Hematopoietic multipotent progenitor cell treated with erythropoietin and hydrocortisone succinate and interleukin-3 and kit ligand, for 15 days (in vitro differentiated cells): ENCODE data around the gene DIP2C.
"Not testable (repeated sequence)": the region's sequence is repeated elsewhere in the genome, so short reads cannot be mapped to it uniquely, and the experiment has no call there.

Experiments used
- DNase-seq: peaks from one replicate; pipeline ENCODE4 v3.0.0-alpha.2; 2015; ENCODE audit warnings: low spot score

Gene DIP2C

DNA sequence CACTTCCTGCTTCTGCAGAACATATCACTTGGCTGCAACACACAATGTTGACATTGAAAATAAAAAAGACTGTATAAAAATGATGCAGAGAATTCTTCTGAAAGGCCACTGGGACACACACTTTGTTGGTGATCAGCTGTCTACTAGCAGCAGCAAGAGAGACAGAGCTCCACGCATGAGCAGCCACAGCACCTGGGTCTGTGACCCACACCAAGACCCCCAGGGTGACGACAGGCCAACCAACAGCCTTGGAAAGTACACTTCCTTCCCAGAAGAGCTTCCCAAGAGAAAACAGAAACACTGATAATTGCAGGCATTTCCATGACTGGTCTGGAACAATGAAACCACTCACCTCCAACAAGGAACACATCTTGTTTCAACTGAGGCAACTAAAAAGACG is 239.0 kb downstream of the DIP2C start:
- DNase-seq: no peak

DNA sequence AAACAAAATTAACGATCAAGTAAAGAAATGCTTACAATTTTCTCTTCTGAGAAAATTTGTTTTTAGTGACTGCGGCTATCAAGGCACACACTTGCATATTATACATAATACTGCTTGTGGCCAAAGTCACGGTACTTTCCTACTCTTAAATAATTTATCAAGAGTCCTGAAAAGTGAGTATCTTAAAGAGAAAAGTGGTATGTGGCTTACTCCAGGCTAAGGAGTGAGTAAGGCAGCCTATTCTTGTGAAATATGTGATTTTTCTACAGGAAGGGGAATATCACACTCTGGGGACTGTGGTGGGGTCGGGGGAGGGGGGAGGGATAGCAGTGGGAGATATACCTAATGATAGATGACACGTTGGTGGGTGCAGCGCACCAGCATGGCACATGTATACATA is 240.1 kb downstream of the DIP2C start:
- not testable (repeated sequence) for DNase-seq

DNA sequence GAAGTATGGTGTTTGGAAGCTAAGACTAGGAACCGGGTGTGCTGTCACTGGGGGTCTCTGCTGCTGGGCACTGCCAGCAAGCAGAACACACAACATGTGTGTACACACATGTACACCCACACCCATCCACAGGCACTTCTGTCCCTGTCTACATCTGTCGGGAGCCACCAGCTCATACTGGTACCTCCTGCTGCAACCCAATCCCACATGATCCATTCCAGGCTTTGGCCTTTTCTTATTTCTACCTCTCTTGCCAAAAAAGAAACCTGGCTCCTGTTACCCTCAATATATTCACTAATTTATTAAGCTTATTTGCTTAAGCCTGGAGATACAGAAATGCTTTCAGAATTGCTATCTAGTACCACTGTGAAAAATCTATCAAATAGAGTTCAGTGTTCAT is 246.0 kb downstream of the DIP2C start:
- DNase-seq: no peak

DNA sequence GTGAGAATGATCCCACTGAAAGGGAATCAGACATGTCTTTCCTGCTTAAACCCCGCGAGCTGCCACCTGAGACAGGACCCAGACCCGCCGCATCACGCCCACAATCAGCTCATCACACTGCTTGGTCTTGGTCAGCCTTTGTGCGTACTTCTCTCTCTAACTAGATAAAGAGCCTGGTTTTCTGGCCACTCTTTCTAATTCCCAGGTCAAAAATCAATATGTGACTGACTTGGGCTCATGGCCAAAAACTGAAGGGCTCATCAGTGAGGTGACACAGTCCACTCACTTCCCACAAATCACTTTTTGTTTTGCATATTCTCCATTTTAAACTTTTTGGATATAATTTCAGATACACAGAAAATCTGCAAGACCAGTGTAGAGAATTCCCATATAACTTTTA is 247.3 kb downstream of the DIP2C start:
- DNase-seq: no peak

GRCh38 chr10:441659-442058 is 247.8 kb downstream of the DIP2C start:
- DNase-seq: no peak

- no peak for DNase-seq
These were observed 249.3 kb downstream of the DIP2C start for GRCh38 chr10:440127-440526.

- DNase-seq: no peak
These were observed 251.6 kb downstream of the DIP2C start for GRCh38 chr10:437698-438490.

DNA sequence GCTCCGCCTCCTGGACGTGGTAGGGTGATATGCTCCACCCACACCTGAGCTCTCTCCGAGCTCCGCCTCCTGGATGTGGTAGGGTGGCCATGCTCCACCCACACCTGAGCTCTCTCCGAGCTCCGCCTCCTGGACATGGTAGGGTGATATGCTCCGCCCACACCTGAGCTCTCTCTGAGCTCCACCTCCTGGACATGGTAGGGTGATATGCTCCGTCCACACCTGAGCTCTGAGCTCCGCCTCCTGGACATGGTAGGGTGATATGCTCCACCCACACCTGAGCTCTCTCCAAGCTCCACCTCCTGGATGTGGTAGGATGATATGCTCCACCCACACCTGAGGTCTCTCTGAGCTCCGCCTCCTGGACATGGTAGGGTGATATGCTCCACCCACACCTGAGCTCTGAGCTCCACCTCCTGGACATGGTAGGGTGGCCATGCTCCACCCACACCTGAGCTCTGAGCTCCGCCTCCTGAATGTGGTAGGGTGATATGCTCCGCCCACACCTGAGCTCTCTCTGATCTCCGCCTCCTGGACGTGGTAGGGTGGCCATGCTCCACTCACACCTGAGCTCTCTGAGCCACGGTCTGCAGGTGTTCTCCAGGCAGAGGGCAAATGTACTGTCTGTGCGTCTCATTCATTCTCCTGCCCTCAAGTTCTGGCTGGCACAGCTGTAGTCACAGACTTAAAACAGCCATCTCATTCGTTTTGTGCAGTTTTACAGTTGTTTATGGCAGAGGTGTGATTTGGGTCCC is 252.4 kb downstream of the DIP2C start:
- no peak for DNase-seq

GRCh38 chr10:436013-436697 is 253.3 kb downstream of the DIP2C start:
- no peak for DNase-seq

- DNase-seq: no peak
These were observed 254.1 kb downstream of the DIP2C start for GRCh38 chr10:435397-435796.

GRCh38 chr10:429696-430095 is 259.8 kb downstream of the DIP2C start:
- DNase-seq: no peak

- no peak for DNase-seq
These were observed 261.5 kb downstream of the DIP2C start for GRCh38 chr10:427761-428519.

- DNase-seq: not testable (repeated sequence)
These were observed 264.1 kb downstream of the DIP2C start for GRCh38 chr10:425365-425764.

DNA sequence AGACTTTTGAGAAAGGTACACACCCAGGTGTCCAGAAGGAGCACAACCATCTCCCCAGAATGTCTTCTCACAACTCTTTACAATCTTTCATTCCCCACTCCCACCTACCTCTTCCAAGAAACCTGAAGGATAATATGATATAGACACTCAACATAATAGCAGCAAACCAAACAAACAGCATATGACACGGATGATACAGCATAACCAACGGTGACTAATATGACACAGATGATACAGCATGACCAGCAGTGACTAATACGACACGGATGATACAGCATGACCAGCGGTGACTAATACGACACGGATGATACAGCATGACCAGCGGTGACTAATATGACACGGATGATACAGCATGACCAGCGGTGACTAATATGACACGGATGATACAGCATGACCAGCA is 264.7 kb downstream of the DIP2C start:
- not testable (repeated sequence) for DNase-seq

DNA sequence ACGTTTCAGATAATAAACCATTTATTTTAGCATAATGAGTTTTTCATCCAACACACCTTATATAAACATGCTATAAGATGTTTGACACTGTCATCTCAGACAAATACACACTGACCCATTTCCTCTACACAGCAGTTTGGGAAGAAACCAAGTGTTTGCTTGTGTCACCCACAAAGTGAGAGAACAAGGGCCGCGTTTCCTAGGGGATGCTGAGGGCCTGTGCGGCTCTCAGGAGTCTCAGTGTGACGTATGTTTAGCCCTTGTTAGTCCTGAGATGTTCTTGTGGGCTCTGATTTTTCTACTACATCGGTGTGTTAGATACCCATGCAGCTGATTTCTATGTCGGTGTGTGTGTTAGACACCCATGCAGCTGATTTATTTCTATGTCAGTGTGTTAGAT is 266.3 kb downstream of the DIP2C start:
- no peak for DNase-seq

DNA sequence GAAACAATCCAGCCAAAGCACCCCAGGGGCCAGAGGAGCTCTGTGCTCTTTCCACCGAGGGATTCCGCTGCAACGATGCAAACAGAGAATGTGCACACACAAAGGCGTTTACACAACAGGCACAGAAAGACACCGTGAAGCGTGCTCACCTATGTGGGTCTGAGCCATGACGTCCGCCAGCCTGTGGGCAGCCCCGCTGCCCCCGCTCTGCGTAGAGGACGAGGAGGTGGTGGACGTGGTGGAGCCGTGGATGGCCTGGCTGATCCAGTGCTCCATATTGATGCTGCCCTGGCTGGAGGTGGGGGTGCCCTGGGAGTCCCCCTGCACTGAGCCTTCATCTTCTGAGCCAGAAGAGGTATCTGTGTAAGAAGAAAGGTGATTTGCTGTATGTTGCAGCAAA is 266.8 kb downstream of the DIP2C start:
- no peak for DNase-seq

DNA sequence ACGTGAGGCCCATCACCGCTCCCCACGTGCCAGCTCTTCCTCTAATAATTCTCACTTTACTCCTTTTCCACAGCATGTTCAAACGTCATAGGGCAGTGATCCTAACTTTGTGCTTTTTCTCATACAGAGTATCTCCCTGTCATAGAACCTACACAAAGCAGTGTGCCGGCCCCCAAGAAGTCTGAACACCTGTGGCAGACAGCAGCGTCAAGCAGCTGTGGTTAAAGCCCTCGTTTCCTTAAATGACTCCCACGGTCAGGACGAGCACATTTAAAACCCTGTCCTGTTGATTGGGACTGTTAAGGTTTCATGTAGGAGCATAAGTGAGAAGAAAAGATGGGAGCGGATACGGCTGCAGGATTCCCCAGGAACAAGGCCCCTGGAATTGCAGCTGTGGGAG is 267.2 kb downstream of the DIP2C start:
- no peak for DNase-seq

DNA sequence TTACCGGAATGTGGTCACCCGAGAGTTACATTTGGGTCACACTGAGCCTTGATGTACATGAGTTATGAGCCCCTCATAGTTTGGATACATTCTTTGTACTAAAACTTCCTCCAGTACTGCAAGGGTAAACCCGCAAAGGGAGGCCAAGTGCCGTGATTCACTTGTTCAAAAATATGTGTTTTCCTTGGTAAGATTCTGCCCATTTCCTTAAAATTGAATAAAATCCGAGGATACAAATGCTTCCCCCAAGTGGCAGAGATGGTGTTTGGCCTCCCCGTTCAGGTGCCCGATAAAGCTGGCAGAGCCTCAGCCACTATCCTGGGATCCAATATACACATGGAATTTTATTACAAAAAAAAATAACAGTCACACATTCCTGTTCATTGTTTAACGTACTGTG is 268.3 kb downstream of the DIP2C start:
- no peak for DNase-seq

- no peak for DNase-seq
These were observed 269.0 kb downstream of the DIP2C start for GRCh38 chr10:420154-421121.

GRCh38 chr10:418894-419293 is 270.6 kb downstream of the DIP2C start:
- DNase-seq: no peak

DNA sequence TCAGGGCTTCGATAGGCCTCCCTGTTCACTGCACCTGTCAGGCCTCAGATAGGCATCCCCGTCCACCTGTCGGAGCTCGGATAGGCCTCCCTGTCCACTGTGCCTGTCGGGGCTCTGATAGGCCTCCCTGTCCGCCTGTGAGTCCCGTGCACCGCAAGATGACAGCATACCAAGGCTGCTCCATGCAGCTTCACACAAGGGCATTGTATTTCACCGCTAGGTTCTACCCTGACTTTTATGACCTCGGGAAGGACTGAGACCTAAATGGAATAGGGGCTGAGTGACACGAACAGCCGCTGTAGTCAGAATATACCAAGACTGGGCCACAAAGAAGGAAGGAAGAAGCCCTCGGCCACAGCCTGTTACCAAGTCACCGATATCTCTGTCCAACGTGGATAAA is 271.2 kb downstream of the DIP2C start:
- DNase-seq: no peak
